Measurements from ENCODE around the gene WASF3.

Gene WASF3

GRCh38 chr13:26681036-26681435, 123.6 kb downstream of the WASF3 start:
- DNase-seq (ENCODE audit: low read depth in 2 of 2): no peak

GRCh38 chr13:26682606-26683005, 125.1 kb downstream of the WASF3 start:
- DNase-seq (ENCODE audit: low read depth in 2 of 2): no peak

GRCh38 chr13:26685606-26686005, 128.1 kb downstream of the WASF3 start:
- DNase-seq (ENCODE audit: low read depth in 2 of 2): no peak

- no peak for DNase-seq (ENCODE audit: low read depth in 2 of 2)
These were observed 128.8 kb downstream of the WASF3 start for GRCh38 chr13:26686285-26686684.

- DNase-seq (ENCODE audit: low read depth in 2 of 2): no peak
These were observed 130.8 kb downstream of the WASF3 start for GRCh38 chr13:26688286-26688685.

DNA sequence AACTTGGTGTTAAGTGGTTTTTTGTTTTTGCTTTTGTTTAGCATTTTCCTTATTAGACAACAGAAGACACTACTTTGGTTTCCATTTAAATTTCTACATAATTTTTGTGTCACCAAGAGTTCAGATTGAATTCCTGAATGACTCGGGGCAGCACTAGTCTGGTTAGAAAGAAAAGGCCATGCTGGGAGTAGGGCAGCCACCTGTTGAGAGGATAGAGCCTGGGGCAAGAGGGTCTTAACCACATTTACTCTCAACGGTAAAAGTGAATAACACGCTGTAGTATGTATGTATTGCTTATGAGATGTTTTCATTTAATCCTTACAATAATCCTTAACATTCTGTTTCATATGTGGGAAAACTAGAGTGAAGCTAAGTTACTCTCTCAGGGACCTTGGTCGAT, 131.5 kb downstream of the WASF3 start:
- no peak for DNase-seq (ENCODE audit: low read depth in 2 of 2)

- no peak for DNase-seq (ENCODE audit: low read depth in 2 of 2)
These were observed 136.4 kb downstream of the WASF3 start for GRCh38 chr13:26693749-26694463.

GRCh38 chr13:26694609-26695359, 137.3 kb downstream of the WASF3 start:
- no peak for DNase-seq (ENCODE audit: low read depth in 2 of 2)

DNA sequence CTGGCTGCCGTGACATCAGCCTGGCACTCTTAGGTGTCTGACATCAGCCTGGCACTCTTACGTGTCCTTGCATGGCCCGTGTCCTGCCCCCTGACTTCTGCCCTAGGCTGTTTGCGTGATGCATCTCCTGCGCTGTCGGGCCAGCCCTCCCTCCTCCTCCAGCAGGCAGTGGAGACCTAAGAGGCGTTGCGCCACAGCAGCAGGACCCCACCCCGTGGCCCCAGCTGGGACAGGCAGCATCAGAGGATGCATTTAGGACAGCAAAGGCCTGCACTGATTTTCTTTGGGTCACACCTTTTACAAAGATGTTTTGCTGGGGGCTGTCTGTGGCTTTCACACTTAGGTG, 137.8 kb downstream of the WASF3 start:
- DNase-seq (ENCODE audit: low read depth in 2 of 2): no peak

GRCh38 chr13:26695891-26696311, 138.4 kb downstream of the WASF3 start:
- no peak for DNase-seq (ENCODE audit: low read depth in 2 of 2)

DNA sequence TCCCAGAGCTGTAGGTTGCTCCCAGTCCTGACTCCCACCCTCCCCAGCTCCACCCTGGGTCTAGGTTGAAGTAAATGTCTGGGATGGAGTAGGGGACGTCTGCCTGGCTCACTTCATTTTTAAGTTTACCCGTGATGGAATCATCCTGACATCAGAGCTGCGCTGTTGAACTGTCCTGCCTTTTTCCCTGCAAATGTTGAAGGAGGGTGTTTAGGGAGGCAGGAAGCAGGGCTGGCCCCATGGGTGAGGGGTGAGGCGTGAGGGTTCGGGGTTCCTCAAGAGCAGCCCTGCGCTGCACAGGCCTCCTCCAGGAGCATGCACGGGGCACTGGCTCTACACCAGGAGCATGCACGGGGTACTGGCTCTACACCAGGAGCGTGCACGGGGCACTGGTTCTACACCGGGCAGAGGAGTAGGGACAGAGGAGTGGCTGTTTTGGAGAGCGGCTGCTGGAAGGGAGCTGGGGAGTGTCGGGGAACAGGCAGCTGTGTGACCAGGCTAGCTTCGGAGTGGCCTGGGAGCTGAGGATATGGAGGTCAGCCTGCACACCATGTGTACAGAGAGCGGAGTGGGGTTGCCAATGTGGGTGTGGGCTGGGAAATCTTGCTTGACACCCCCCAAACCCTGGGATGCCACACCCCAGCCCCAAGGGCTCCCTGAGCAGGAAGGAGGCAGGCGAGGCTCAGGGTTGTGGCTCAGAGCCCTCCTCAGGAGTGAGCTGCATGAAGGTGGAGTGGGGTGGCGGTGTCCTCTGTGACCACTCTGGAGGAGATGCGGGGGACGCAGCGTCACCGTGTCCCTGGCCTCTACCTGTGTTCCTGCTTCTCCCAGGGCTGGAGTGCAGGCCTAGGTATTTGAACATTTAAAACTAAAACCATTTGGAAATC, 139.8 kb downstream of the WASF3 start:
- DNase-seq (ENCODE audit: low read depth in 2 of 2): no peak

- DNase-seq (ENCODE audit: low read depth in 2 of 2): peak; percentile 48 to 74
These were observed 141.1 kb downstream of the WASF3 start for GRCh38 chr13:26698392-26699196.

DNA sequence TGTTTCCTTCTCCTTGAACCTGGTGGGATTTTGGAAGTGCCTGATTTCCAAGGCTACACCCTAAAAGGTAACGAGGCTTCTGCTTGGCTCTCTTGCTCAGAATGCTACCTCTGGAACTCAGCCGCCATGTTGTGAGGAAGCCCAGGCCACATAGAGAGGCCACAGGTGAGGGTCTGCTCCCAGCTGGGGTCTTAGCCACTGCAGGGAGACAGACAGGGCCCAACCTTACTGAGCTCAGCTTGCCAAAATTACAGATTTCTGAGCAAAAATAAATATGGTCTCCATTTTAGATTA, 141.7 kb downstream of the WASF3 start:
- no peak for DNase-seq (ENCODE audit: low read depth in 2 of 2)

GRCh38 chr13:26705536-26705935, 148.1 kb downstream of the WASF3 start:
- no peak for DNase-seq (ENCODE audit: low read depth in 2 of 2)

- DNase-seq (ENCODE audit: low read depth in 2 of 2): no peak
These were observed 148.9 kb downstream of the WASF3 start for GRCh38 chr13:26706381-26706780.

GRCh38 chr13:26707122-26708006, 149.9 kb downstream of the WASF3 start:
- no peak for DNase-seq (ENCODE audit: low read depth in 2 of 2)

GRCh38 chr13:26708007-26708297, 150.5 kb downstream of the WASF3 start:
- DNase-seq (ENCODE audit: low read depth in 2 of 2): no peak

DNA sequence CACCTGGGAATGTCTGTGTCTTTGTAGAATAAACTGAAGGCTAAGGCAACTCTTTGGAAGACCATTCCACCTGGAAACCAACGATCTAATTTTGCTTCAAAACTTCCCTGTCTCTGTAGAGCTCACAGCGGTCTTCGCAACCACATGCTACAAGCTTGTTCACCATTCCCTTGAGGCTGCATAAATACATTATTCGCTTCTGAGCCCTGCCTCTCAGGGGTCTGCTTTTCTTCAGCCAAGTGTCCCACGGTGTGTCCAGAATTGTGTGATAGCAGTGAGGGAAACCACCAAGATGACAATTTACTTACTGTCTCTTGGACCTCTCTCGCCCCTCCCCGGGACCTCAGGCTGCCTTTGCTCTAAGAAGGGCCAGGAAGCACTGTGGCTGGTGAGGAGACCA, 152.0 kb downstream of the WASF3 start:
- no peak for DNase-seq (ENCODE audit: low read depth in 2 of 2)

- no peak for DNase-seq (ENCODE audit: low read depth in 2 of 2)
These were observed 152.7 kb downstream of the WASF3 start for GRCh38 chr13:26710166-26710565.

DNA sequence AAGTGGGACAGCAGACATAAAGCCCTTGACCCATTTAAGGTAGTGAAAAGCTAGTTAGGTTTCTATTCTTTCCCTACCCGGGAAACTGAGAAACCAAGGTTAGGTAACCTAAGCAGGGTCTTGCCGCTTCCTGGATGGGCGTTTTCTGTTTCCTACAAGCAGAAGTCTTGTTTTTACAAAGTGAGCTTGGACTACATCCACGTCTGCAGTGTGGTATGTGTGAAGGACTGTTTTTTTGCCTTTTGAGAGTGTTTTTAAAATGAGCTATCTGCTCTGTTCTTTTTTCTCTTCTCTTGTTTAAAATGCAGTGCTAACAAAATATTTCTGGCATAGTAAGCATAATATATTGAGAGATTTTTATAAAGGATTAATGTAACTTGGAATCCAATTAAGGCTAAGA, 153.7 kb downstream of the WASF3 start:
- no peak for DNase-seq (ENCODE audit: low read depth in 2 of 2)

DNA sequence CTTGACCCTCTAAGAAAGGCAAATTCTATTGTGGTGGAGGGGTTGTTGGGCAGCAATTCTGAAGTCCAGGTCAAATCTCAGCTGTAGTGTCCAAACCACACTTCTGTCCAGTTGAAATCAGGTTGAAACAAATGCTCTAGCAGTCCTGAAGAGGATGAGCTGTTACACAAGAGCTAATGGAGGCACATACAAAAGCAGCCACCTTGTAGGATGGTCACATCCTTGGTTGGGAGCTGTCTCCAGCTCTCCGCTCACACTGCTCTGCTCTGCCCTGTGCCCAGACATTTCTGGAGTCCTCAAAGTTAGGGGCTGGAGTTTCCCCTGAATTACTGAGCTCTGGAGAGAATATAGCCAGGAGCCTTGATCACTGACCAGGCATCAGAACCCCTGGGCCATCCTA, 155.9 kb downstream of the WASF3 start:
- DNase-seq (ENCODE audit: low read depth in 2 of 2): no peak

Data from stimulated activated CD4-positive, alpha-beta T cell treated with anti-CD3 and anti-CD28 coated beads, Interleukin-1b, Interleukin-23, amount 100 ng/mL, for 1 hour (primary cell).